Measurements from ENCODE around the gene AKAP9.
"Not testable (repeated sequence)": the region's sequence is repeated elsewhere in the genome, so short reads cannot be mapped to it uniquely, and the experiment has no call there.

The AKAP9 gene

DNA sequence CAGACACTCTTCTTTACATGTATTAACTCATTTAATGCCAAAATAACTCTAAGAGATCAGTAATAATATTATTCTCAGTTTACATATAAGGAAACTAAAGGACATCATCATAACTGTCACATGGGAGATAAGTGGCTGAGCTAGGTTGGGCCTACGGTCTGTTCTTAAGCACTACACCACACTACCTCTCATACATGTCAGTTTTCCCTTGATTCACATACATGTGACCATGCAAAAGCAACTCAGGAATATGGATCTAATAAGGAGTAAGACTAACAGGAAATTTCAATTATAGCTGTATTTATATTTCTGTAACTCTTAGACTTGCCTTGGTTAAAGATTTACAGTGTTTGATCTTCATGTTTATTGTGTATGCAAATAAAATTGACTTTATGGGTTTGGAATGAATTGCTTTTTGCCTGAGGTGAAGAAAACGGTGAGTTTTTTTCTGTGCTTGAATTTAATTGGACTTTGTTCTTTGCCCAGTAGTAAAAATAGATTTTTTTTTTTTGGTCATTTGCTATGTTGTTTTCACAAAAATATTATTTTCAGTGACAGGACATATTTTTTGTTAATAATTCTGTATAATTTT, 123.9 kb downstream of the AKAP9 start:
- in situ Hi-C loops (cut with MboI; ENCODE audit: low sequenced_read_pairs): no loop called here
- Histone ChIP-seq H3K36me3 (replicated peaks) (peaks cover 5% of the 10 kb centered on the region; the same call in 1 of the 2 replicates), H3K27me3 (ENCODE audit: low read depth) (no peaks in the 10 kb centered on the region), H3K4me1 (no peaks in the 10 kb centered on the region), H3K4me3 (no peak overlapping the region), H3K9me3 (no peaks in the 10 kb centered on the region)
- DNase-seq (ENCODE audit: low spot score in 2 of 2): no peak

DNA sequence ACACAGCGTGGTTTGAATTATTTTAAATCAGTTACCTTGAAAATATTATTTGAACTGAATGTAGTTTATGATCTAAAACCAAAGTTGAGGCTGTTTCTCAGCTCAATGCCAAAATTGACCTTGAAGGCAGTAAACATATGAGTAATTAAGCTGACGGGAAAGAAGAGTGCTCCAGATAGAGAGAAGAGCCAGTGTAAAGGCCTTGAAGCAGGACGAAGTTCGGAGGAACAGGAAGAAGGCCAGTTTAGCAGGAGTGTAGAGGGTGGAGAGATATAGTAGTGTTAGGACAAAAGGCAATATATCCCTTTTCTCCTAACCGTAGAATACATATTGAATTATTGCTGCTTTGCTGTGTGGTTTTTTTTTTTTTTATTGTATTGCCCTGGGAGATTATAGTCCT, 130.4 kb downstream of the AKAP9 start:
- DNase-seq (ENCODE audit: low spot score in 2 of 2): no peak
- H3K36me3 ChIP-seq (replicated peaks): peaks cover 8% of the 10 kb centered on the region
- in situ Hi-C loops (cut with MboI; ENCODE audit: low sequenced_read_pairs): no loop called here
- no peaks in the 10 kb centered on the region for H3K4me1 ChIP-seq
- no peak overlapping the region for H3K4me3 ChIP-seq
- no peaks in the 10 kb centered on the region for H3K9me3 ChIP-seq
- no peaks in the 10 kb centered on the region for H3K27me3 ChIP-seq (ENCODE audit: low read depth)

DNA sequence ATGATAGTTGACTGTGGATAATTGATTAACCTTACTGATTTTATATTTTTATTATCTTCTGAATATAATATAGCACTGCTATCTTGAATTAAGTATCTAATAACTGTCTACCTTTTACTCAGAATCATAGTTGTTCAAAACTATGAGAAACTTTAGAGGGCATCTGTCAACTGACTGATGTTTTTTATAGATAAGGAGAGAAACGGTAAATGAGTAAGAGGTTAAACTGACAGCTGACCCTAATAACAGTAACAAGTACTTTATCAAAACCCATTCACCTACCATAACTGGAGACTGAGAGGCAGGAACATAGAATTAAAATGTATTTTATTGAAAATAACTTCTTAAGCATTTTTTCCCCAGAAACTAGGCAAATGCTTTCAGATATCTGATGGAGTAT, 131.5 kb downstream of the AKAP9 start:
- Histone ChIP-seq H3K4me3 (no peak overlapping the region), H3K36me3 (replicated peaks) (peaks cover 3% of the 10 kb centered on the region), H3K27me3 (ENCODE audit: low read depth) (no peaks in the 10 kb centered on the region), H3K9me3 (no peaks in the 10 kb centered on the region), H3K4me1 (no peaks in the 10 kb centered on the region)
- in situ Hi-C loops (cut with MboI; ENCODE audit: low sequenced_read_pairs): no loop called here
- no peak for DNase-seq (ENCODE audit: low spot score in 2 of 2)

DNA sequence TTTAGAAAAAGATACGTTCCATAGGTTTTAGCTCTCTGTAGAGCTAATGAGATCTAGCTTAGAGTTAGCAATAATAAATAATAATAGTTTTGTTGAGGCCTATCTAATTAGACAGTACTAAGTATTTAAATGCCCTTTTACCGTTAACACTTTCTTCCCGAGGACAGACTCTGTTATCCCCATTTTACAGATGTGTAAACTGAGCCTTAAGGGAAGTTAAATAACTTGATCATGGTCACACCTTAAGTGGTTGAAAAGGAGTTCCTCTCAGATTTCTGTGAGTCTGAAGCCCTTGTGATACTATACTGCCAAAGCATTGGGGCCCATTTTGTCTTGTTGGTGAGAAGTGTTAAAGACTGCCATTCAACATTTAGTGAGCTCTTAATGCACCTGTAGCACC, 132.0 kb downstream of the AKAP9 start:
- in situ Hi-C loops (cut with MboI; ENCODE audit: low sequenced_read_pairs): no loop called here
- H3K9me3 ChIP-seq: no peaks in the 10 kb centered on the region
- H3K36me3 ChIP-seq (replicated peaks): peaks cover 3% of the 10 kb centered on the region
- no peaks in the 10 kb centered on the region for H3K27me3 ChIP-seq (ENCODE audit: low read depth)
- H3K4me1 ChIP-seq: no peaks in the 10 kb centered on the region
- DNase-seq (ENCODE audit: low spot score in 2 of 2): no peak
- no peak overlapping the region for H3K4me3 ChIP-seq

DNA sequence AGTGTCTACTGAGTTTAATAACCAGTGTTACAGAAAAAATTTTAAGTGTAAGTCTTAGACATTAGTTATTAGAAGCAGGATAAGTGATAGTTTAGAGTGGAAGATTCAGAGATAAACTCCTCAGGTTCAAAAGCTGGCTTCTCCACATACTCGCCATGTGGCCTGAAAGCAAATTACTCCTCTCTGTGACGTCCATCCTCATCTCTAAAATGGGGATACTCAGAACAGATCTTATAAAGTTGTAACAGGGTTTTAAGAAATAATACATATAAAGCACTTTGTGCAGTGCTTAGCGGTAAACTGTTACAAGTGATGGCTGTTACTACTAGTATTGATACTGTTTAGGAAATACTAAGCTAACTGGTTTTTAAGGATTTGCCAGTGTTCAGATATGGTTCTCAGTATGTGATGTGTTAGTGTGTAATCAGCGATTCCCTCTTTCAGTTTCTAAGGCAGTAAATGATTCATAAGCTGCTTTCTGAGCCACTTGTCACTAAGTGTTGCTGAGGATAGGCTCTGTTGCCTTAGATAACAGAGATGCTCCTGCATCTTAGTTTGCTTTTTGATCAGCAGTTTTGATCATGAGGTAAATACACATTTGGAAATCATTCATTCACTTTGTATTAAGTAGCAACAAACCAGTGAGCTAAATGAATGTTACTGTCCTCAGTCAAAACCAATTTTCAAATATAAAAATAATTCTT, 134.9 kb downstream of the AKAP9 start:
- H3K36me3 ChIP-seq (replicated peaks): peaks cover 3% of the 10 kb centered on the region
- no peaks in the 10 kb centered on the region for H3K4me1 ChIP-seq
- DNase-seq (ENCODE audit: low spot score in 2 of 2): no peak
- in situ Hi-C loops (cut with MboI; ENCODE audit: low sequenced_read_pairs): no loop called here
- no peak overlapping the region for H3K4me3 ChIP-seq
- no peaks in the 10 kb centered on the region for H3K27me3 ChIP-seq (ENCODE audit: low read depth)
- H3K9me3 ChIP-seq: no peaks in the 10 kb centered on the region

DNA sequence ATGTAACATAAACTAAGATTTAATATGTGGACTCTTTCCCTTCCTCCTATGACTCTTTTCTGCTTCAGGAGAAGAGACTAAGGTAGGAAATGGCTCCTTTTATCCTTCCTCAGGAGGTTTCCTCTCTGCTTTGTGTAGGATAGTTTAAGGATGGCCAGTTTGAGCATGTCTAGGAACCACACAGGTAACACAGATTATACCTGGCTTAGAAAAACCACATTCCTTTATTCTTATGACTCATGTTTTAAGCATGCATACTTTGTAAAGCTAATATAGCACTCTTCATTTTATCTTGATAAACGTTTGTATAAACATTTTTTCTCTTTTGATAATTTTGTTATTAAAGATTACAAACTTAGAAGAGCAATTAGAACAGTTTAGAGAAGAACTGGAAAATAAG, 135.8 kb downstream of the AKAP9 start:
- in situ Hi-C loops (cut with MboI; ENCODE audit: low sequenced_read_pairs): no loop called here
- Histone ChIP-seq H3K4me3 (no peak overlapping the region), H3K36me3 (replicated peaks) (peaks cover 3% of the 10 kb centered on the region), H3K27me3 (ENCODE audit: low read depth) (no peaks in the 10 kb centered on the region), H3K4me1 (no peaks in the 10 kb centered on the region), H3K9me3 (no peaks in the 10 kb centered on the region)
- DNase-seq (ENCODE audit: low spot score in 2 of 2): no peak

DNA sequence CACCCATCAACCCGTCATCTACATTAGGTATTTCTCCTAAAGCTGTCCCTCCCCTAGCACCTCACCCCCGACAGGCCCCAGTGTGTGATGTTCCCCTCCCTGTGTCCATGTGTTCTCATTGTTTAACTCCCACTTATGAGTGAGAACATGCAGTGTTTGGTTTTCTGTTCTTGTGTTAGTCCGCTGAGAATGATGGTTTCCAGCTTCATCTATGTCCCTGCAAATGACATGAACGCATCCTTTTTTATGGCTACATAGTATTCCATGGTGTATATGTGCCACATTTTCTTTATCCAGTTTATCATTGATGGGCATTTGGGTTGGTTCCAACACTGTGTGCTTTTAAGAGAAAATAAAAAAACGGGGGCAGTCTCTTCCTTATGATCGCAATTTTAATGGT, 143.3 kb downstream of the AKAP9 start:
- H3K4me3 ChIP-seq; H3K27me3 ChIP-seq (ENCODE audit: low read depth); H3K9me3 ChIP-seq; H3K4me1 ChIP-seq; in situ Hi-C loops (cut with MboI; ENCODE audit: low sequenced_read_pairs); DNase-seq (ENCODE audit: low spot score in 2 of 2): not testable (repeated sequence)
- H3K36me3 ChIP-seq (replicated peaks): peaks cover 17% of the 10 kb centered on the region

DNA sequence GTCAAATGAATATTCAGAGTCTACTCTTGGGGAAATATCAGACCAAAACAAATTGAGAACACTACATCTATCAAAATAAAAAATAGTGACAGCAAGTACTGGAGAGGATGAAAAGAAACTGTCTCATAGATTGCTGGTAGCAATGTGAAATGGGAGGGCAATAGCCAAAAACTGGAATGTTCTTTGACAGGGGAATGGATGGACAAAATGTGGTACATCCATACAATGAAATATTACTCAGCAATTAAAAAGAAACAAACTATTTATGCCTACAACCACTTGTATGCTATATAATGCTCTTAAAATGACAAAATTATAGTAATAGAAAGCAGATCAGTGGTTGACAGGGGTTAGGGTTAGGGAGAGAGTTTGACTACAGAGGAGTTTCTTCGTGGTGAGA, 147.6 kb downstream of the AKAP9 start:
- no peaks in the 10 kb centered on the region for H3K27me3 ChIP-seq (ENCODE audit: low read depth)
- no peak for DNase-seq (ENCODE audit: low spot score in 2 of 2)
- H3K9me3 ChIP-seq: no peaks in the 10 kb centered on the region
- peaks cover 35% of the 10 kb centered on the region for H3K36me3 ChIP-seq (replicated peaks)
- no peaks in the 10 kb centered on the region for H3K4me1 ChIP-seq
- in situ Hi-C loops (cut with MboI; ENCODE audit: low sequenced_read_pairs): no loop called here
- H3K4me3 ChIP-seq: no peak overlapping the region

DNA sequence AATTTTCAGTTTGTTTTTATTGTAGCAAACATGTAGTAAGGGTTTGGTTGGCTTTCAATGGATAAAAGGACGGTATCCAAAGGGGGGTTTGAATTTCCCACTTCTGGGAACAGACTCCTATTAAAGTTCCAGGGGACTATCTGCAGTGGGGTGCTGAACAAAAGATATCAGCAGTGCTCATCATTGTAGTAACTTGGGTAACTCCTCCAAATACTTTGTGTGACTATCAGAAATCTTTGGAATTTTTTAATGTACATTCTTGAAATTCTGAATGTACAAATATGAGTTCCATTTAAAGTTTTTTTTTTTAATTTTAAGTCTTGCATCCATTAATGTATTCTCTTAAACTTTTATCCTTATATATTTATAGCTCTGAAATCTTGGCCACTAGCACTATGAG, 151.5 kb downstream of the AKAP9 start:
- Histone ChIP-seq H3K9me3 (no peaks in the 10 kb centered on the region), H3K4me3 (no peak overlapping the region), H3K4me1 (no peaks in the 10 kb centered on the region), H3K36me3 (replicated peaks) (peaks cover 31% of the 10 kb centered on the region), H3K27me3 (ENCODE audit: low read depth) (no peaks in the 10 kb centered on the region)
- in situ Hi-C loops (cut with MboI; ENCODE audit: low sequenced_read_pairs): no loop called here
- no peak for DNase-seq (ENCODE audit: low spot score in 2 of 2)

DNA sequence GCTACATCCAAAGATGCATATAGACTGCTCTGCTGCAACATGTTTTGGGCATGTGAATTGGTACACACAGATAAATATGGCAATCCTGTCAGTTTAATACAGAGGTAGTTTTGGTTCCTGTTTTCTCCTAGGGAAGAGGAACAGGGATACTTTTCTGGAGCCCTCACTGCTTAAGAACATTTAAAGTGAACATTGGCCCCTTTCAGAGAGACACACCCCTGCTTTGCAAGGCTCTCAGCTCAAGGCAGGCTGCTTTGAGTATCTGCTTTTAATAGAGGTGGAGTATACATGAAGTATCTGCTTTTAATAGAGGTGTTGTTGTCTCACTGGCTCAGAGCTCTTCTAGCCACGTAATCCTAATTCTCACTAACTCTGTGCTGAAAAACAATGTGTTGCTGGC, 154.7 kb downstream of the AKAP9 start:
- DNase-seq (ENCODE audit: low spot score in 2 of 2): no peak
- Histone ChIP-seq H3K36me3 (replicated peaks) (peaks cover 18% of the 10 kb centered on the region), H3K4me3 (no peak overlapping the region), H3K9me3 (no peaks in the 10 kb centered on the region), H3K27me3 (ENCODE audit: low read depth) (no peaks in the 10 kb centered on the region), H3K4me1 (peaks cover 8% of the 10 kb centered on the region; the same call in 1 of the 2 replicates)
- in situ Hi-C loops (cut with MboI; ENCODE audit: low sequenced_read_pairs): no loop called here

DNA sequence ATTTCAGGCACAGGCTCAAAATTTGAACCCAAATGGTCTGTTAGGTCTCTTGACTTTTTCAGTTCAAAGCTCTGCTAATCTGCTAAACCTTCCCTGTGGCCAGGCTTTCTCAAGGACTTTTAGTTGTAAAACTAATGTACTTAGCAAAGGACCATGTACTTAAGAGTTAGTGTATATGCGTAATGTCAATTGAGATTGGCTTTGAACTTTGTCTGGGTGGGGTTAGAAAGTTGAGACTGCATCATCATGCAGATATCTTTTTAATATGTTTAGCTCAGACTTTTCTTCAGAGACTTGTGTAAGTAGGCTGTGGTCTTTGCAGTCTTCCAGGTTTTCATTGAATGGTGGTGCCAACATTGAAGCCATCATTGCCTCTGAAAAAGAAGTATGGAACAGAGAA, 159.9 kb downstream of the AKAP9 start:
- Histone ChIP-seq H3K4me3 (no peak overlapping the region), H3K4me1 (peaks cover 8% of the 10 kb centered on the region; the same call in 1 of the 2 replicates), H3K9me3 (no peaks in the 10 kb centered on the region), H3K27me3 (ENCODE audit: low read depth) (no peaks in the 10 kb centered on the region), H3K36me3 (replicated peaks) (peaks cover 13% of the 10 kb centered on the region)
- in situ Hi-C loops (cut with MboI; ENCODE audit: low sequenced_read_pairs): no loop called here
- no peak for DNase-seq (ENCODE audit: low spot score in 2 of 2)

DNA sequence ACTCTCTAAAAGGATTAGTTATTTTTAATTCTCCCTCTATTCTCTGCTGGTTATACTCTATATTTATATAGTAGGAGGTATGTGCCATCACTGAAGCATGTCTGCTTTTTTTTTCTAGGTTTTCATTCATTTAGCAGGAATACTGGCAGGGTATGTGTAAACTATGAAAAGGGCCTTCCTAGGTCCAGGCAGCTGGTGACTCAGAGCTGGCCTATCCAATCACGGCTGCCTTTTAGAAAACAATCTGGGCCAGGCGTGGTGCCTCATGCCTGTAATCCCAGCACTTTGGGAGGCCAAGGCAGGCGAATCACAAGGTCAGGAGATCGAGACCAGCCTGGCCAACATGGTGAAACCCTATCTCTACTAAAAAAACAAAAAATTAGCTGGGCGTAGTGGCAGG, 162.2 kb downstream of the AKAP9 start:
- in situ Hi-C loops (cut with MboI; ENCODE audit: low sequenced_read_pairs); DNase-seq (ENCODE audit: low spot score in 2 of 2); H3K4me3 ChIP-seq; H3K9me3 ChIP-seq; H3K27me3 ChIP-seq (ENCODE audit: low read depth); H3K4me1 ChIP-seq: not testable (repeated sequence)
- H3K36me3 ChIP-seq (replicated peaks): peaks cover 19% of the 10 kb centered on the region

DNA sequence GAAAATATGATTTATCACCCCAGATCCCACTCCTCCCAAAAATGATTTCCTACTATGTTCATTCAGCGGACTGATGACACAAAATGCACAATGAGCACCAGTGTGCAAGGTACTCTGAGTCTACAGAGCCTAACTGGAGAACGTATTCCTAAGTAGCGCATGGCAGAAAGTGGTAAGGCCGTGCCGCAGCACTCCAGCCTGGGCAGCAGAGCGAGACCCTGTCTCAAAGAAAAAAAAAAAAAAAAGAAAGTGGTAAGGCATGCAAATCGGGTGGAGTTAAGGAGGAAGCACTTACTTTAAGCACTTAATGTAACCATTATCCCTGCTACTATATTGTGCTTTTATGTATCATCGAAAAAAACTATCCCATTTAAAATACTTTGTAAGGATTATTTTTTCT, 168.2 kb downstream of the AKAP9 start:
- DNase-seq (ENCODE audit: low spot score in 2 of 2): no peak
- Histone ChIP-seq H3K4me3 (no peak overlapping the region), H3K27me3 (ENCODE audit: low read depth) (no peaks in the 10 kb centered on the region), H3K36me3 (replicated peaks) (peaks cover 16% of the 10 kb centered on the region), H3K4me1 (peaks cover 14% of the 10 kb centered on the region), H3K9me3 (no peaks in the 10 kb centered on the region)
- in situ Hi-C loops (cut with MboI; ENCODE audit: low sequenced_read_pairs): no loop called here

DNA sequence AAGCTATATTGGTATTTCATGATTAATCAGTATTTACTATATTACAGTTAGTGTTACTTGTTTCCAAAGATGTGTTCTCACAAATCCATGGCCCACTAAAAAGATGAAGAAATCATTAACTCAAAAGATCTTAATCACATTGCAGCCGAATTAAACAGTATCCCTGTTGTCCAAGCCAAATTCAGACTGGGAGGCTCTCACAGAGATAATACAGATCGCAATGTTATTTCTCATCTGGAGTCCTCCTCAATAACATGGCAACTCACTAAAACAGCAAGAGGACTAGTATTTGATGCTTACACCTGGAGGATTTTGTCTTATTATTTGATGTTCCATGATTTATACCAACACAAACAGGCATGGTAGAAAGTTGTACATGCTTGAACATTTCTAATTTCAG, 170.2 kb downstream of the AKAP9 start:
- no peaks in the 10 kb centered on the region for H3K9me3 ChIP-seq
- no peak overlapping the region for H3K4me3 ChIP-seq
- H3K36me3 ChIP-seq (replicated peaks): peaks cover 31% of the 10 kb centered on the region
- no peak for DNase-seq (ENCODE audit: low spot score in 2 of 2)
- H3K4me1 ChIP-seq: peaks cover 14% of the 10 kb centered on the region
- H3K27me3 ChIP-seq (ENCODE audit: low read depth): no peaks in the 10 kb centered on the region
- in situ Hi-C loops (cut with MboI; ENCODE audit: low sequenced_read_pairs): no loop called here

DNA sequence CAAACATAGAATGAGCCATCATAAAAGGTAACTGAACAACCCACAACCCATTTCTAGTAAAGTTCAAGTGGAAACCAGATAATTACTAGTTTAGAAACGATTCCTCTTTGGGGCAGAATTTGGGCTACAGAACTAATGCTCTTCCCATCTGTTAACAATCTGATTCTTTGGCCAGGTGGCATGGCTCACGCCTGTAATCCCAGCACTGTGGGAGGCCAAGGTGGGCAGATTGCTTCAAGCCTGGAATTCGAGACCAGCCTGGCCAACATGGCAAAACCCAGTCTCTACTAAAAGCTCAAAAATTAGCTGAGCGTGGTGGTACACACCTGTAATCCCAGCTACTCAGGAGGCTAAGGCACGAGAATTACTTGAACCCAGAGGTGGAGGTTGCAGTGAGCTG, 175.2 kb downstream of the AKAP9 start:
- peaks cover 2% of the 10 kb centered on the region; the same call in 1 of the 2 replicates for H3K4me1 ChIP-seq
- no peaks in the 10 kb centered on the region for H3K9me3 ChIP-seq
- no peaks in the 10 kb centered on the region for H3K27me3 ChIP-seq (ENCODE audit: low read depth)
- H3K36me3 ChIP-seq (replicated peaks): peaks cover 26% of the 10 kb centered on the region
- H3K4me3 ChIP-seq: no peak overlapping the region
- in situ Hi-C loops (cut with MboI; ENCODE audit: low sequenced_read_pairs): no loop called here
- DNase-seq (ENCODE audit: low spot score in 2 of 2): no peak
